PFSK-1 (cell line): ENCODE data around the gene H1-8.

Experiments used
- FOXP2 ChIP-seq: optimal IDR thresholded peaks from 2 replicates; pipeline ENCODE3; 2011; ENCODE audit warnings: borderline replicate concordance, control low read depth, inconsistent platforms; ENCODE audit not compliant: insufficient read depth; ENCODE audit errors: extremely low read length, extremely low read depth
- POLR2AphosphoS5 ChIP-seq: IDR thresholded peaks from 2 replicates; pipeline ENCODE4 v1.6.1; 2012; ENCODE audit warnings: low read depth, mild to moderate bottlenecking, control low read depth, low read length, moderate library complexity
- REST ChIP-seq, 2 experiments: IDR thresholded peaks; 2 replicates each; pipeline versions ENCODE4 v1.6.1 to v1.8.0; 2011 to 2012; ENCODE audit warnings: low read depth in 2 of 2, low read length in 2 of 2, control low read depth in 1 of 2, inconsistent platforms in 1 of 2, mild to moderate bottlenecking in 1 of 2, moderate library complexity in 1 of 2; ENCODE audit not compliant: insufficient read depth in 1 of 2
- SIN3A ChIP-seq: IDR thresholded peaks from 2 replicates; pipeline ENCODE4 v1.6.1; 2012; ENCODE audit warnings: mild to moderate bottlenecking, low read length, moderate library complexity, borderline replicate concordance; ENCODE audit not compliant: insufficient read depth
- TAF1 ChIP-seq: IDR thresholded peaks from 2 replicates; pipeline ENCODE4 v1.6.1; 2012; ENCODE audit warnings: low read length, control low read depth, borderline replicate concordance; ENCODE audit not compliant: insufficient read depth

H1-8 gene

GRCh38 chr3:129530251-129530791 lies 12.7 kb upstream of the H1-8 start:
- no peak for TF ChIP-seq REST (IDR thresholded peaks at IDR 0.05; ENCODE audit: insufficient read depth in 1 of 2, low read depth in 2 of 2, low read length in 2 of 2)
- no peak for TF ChIP-seq SIN3A
- no peak for TF ChIP-seq TAF1
- TF ChIP-seq FOXP2: no peak
- no peak for TF ChIP-seq POLR2AphosphoS5

- TF ChIP-seq POLR2AphosphoS5 (no peak), TAF1 (no peak), REST (IDR thresholded peaks at IDR 0.05; ENCODE audit: insufficient read depth in 1 of 2, low read depth in 2 of 2, low read length in 2 of 2) (no peak), SIN3A (no peak), FOXP2 (no peak)
Measured at GRCh38 chr3:129530821-129531220, 12.2 kb upstream of the H1-8 start.

GRCh38 chr3:129531699-129532098 lies 11.3 kb upstream of the H1-8 start:
- no peak for TF ChIP-seq SIN3A
- TF ChIP-seq POLR2AphosphoS5: no peak
- TF ChIP-seq TAF1: no peak
- no peak for TF ChIP-seq FOXP2
- TF ChIP-seq REST (IDR thresholded peaks at IDR 0.05; ENCODE audit: insufficient read depth in 1 of 2, low read depth in 2 of 2, low read length in 2 of 2): no peak

- TF ChIP-seq REST (IDR thresholded peaks at IDR 0.05; ENCODE audit: insufficient read depth in 1 of 2, low read depth in 2 of 2, low read length in 2 of 2): no peak
- TF ChIP-seq POLR2AphosphoS5: no peak
- TF ChIP-seq FOXP2: no peak
Measured at GRCh38 chr3:129532261-129532660, 10.7 kb upstream of the H1-8 start.

GRCh38 chr3:129533406-129533805 lies 9.6 kb upstream of the H1-8 start:
- TF ChIP-seq FOXP2 (no peak), TAF1 (no peak), REST (IDR thresholded peaks at IDR 0.05; ENCODE audit: insufficient read depth in 1 of 2, low read depth in 2 of 2, low read length in 2 of 2) (no peak), POLR2AphosphoS5 (no peak), SIN3A (no peak)
